C4-2B (cell line): ENCODE results near the gene AGBL1.

Experiments
- CTCF ChIP-seq: fragments of 450-650 bp; conservative IDR thresholded peaks from 2 replicates; pipeline ENCODE4 v1.5.1; 2017; ENCODE audit warnings: mild to moderate bottlenecking
- ZFX ChIP-seq: fragments of 450-650 bp; IDR thresholded peaks from 2 replicates; pipeline ENCODE4 v1.6.1; 2017

DNA sequence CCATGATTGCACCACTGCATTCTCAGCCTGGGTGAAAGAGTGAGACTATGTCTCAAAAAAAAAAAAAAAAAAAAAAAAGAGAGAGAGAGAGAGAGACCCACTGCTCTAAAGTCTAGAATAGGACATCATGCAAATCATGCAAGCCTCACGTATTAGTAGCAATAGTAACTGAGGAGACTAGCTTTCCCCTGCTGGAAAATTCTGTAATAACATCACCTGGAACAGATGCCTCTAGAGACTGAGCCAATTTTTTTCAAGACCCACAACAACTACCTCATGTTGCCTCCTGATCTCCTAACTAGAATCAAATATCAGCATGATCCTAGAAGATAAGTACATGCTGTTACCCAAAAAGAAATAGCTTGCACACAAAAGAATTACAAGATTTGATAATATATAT lies 461.9 kb downstream of the AGBL1 start:
- TF ChIP-seq CTCF: no peak
- TF ChIP-seq ZFX: no peak
